Ectodermal cell (in vitro differentiated cells): Measurements from ENCODE around the gene DDTL.
"Not testable (repeated sequence)": the region's sequence is repeated elsewhere in the genome, so short reads cannot be mapped to it uniquely, and the experiment has no call there.

Experiments
- H3K27ac ChIP-seq: 2 replicates; pipeline ENCODE4 v1.7.0; 2013; ENCODE audit warnings: mild to moderate bottlenecking, low read depth, low read length; ENCODE audit not compliant: insufficient read depth, poor library complexity, severe bottlenecking
- H3K27me3 ChIP-seq: 2 replicates; pipeline ENCODE4 v1.7.0; 2013; ENCODE audit warnings: mild to moderate bottlenecking, low read length; ENCODE audit not compliant: insufficient read depth, control insufficient read depth, poor library complexity, severe bottlenecking
- H3K36me3 ChIP-seq: one replicate; pipeline ENCODE4 v1.7.0; 2013; ENCODE audit warnings: low read length; ENCODE audit not compliant: control insufficient read depth, insufficient read depth
- H3K4me1 ChIP-seq: one replicate; pipeline ENCODE4 v1.7.0; 2013; ENCODE audit warnings: low read length; ENCODE audit not compliant: control insufficient read depth, insufficient read depth
- H3K4me3 ChIP-seq: 2 replicates; pipeline ENCODE4 v1.7.0; 2013; ENCODE audit warnings: low read depth, low read length, control low read depth; ENCODE audit not compliant: insufficient read depth
- H3K9me3 ChIP-seq: 2 replicates; pipeline ENCODE4 v1.7.0; 2013; ENCODE audit warnings: mild to moderate bottlenecking, low read length, moderate library complexity; ENCODE audit not compliant: control insufficient read depth
- WGBS, 2 experiments: methylation state at CpG; one replicate each; pipeline ENCODE4 v1.1.7; 2013; ENCODE audit warnings: missing lambda C conversion rate in 2 of 2; 5-methylcytosine and 5-hydroxymethylcytosine counted together

DDTL gene

DNA sequence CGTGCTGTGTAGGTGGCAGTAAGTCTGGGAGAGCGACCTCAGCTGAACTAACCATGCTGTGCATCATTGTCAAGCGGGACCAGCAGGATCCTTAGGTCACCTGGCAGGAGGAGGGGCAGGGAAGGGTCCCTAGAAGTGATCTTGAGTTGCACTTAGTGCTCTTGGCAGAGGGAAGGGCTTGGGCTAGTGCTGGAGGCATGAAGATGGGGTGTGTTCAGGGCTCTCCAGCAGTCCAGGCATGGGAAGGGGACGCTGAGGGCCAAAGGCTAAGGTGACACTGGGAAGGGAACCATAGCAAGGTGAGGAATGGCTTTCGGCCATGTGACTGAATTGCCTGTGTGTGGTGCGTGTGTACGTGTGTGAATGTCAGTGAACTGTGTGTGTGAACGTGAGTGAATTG, 19.4 kb downstream of the DDTL start:
- H3K36me3 ChIP-seq, H3K4me1 ChIP-seq, H3K27ac ChIP-seq, H3K4me3 ChIP-seq, H3K27me3 ChIP-seq, H3K9me3 ChIP-seq: not testable (repeated sequence)
- WGBS, 2 experiments = 83 to 90% methylated on average over 8 of the region's 8 CpGs

DNA sequence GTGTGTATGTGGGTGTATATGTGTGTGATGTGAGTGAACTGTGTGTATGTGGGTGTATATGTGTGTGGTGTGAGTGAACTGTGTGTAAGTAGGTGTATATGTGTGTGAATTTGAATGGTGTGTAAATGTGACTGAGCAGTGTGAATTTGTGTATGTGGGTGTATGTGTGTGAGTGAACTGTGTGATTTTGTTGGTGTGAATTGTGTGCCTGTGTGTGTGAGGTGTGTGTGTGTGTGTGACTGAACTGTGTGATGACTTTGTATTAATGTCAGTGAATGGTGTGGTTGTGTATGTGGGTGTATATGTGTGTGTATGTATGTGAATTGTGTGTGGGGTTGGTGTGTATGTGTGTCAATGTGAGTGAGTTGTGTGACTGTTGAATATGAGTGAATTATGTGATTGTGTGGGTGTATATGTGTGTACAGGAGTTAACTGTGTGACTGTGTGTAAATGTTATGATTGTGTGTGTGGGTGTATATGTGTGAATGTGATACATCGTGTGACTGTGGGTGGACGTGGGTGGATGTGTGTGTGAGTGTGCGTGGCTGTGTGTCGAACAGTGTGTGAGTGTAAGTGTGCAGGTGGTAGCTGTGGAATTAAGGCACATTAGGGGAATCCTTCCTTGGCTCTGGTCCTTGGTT, 20.0 kb downstream of the DDTL start:
- H3K4me1 ChIP-seq, H3K9me3 ChIP-seq, H3K27me3 ChIP-seq, H3K4me3 ChIP-seq, H3K27ac ChIP-seq, H3K36me3 ChIP-seq: not testable (repeated sequence)
- 73 to 75% methylated on average over 4 of the region's 4 CpGs for WGBS, 2 experiments

- H3K4me3 ChIP-seq, H3K27ac ChIP-seq, H3K36me3 ChIP-seq, H3K9me3 ChIP-seq, H3K27me3 ChIP-seq, H3K4me1 ChIP-seq: not testable (repeated sequence)
- WGBS, 2 experiments = 67 to 72% methylated on average over 1 to 2 of the region's 3 CpGs
Measured at GRCh38 chr22:23989583-23990244, 23.0 kb downstream of the DDTL start.

DNA sequence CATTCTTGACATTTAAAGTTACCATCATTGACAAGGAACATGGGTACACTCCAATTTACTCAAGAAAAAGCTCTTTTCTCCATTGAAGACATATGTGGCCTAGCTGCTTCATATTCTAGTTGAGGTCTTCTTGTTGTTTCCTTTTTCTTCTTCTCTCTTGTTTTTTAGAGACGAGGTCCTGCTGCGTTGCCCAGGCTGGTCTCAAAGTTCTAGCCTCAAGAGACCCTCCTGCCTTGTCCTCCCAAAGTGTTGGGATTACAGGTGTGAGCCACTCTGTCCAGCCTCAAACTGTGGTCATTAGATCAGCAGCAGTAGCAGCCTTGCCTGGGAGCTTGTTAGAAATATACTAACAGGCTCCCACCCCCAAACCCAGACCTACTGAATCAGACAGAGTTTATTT, 26.4 kb downstream of the DDTL start:
- H3K27me3 ChIP-seq, H3K4me3 ChIP-seq, H3K36me3 ChIP-seq, H3K9me3 ChIP-seq, H3K4me1 ChIP-seq, H3K27ac ChIP-seq: not testable (repeated sequence)
- WGBS, 2 experiments = 80% methylated on average over 1 of the region's 2 CpGs; no CpG with 5 or more reads in 1 of the 2 experiments

GRCh38 chr22:23993581-23994177, 27.0 kb downstream of the DDTL start:
- H3K4me1 ChIP-seq, H3K27me3 ChIP-seq, H3K4me3 ChIP-seq, H3K9me3 ChIP-seq, H3K27ac ChIP-seq, H3K36me3 ChIP-seq: not testable (repeated sequence)
- 79 to 83% methylated on average over 4 of the region's 4 CpGs for WGBS, 2 experiments

DNA sequence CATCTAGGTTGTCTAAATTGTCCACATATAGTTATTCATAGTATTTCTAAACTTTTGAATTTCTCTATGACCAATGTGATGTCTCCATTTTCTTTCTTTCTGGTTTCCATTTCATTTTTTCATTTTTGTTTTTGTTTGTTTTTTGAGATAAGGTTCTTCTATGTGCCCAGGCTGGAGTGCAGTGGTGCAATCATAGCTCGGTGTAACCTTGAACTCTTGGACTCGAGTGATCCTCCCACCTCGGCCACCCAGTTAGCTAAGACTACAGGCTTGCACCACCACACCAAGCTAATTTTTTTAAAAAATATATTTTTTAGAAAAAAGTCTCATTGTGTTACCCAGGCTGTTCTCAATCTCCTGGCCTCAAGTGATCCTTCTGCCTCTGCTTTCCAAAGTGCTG, 30.4 kb downstream of the DDTL start:
- no peaks in the 10 kb centered on the region for H3K36me3 ChIP-seq
- H3K27me3 ChIP-seq = no peaks in the 10 kb centered on the region
- H3K27ac ChIP-seq = no peak overlapping the region
- H3K4me1 ChIP-seq = peaks cover 7% of the 10 kb centered on the region
- H3K4me3 ChIP-seq = no peak overlapping the region
- H3K9me3 ChIP-seq = no peaks in the 10 kb centered on the region
- WGBS, 2 experiments = 91 to 97% methylated on average over 3 of the region's 3 CpGs

DNA sequence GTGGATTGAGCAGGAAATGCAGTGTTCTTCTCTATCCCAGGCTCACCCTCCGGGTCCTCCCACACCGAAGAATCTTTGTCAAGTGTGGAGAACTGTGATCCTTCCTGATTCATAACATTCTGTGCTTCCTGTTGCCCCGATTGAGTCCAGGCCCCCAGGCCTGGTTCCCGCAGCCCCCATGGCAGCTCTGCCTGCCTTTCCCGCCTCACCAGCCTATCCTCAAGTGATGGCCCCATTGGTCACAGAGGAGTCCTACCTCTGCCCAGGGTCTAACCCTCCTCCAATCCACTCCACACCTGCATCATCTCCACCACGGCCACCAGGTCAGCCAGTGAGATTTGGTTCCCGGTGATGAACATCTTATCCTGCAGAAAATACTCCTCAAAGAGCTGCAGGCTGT, 33.1 kb downstream of the DDTL start:
- not testable (repeated sequence) for H3K36me3 ChIP-seq, H3K4me3 ChIP-seq, H3K27me3 ChIP-seq, H3K4me1 ChIP-seq, H3K27ac ChIP-seq, H3K9me3 ChIP-seq
- WGBS, 2 experiments = 86 to 94% methylated on average over 7 of the region's 7 CpGs

- Histone ChIP-seq H3K27ac (no peak overlapping the region), H3K27me3 (no peaks in the 10 kb centered on the region), H3K4me3 (no peak overlapping the region), H3K36me3 (no peaks in the 10 kb centered on the region), H3K4me1 (peaks cover 8% of the 10 kb centered on the region), H3K9me3 (no peaks in the 10 kb centered on the region)
- WGBS, 2 experiments = 46 to 50% methylated on average over 9 of the region's 9 CpGs
Measured at GRCh38 chr22:24001314-24001713, 34.6 kb downstream of the DDTL start.

- Histone ChIP-seq H3K4me3 (no peak overlapping the region), H3K4me1 (peaks cover 8% of the 10 kb centered on the region), H3K36me3 (no peaks in the 10 kb centered on the region), H3K9me3 (no peaks in the 10 kb centered on the region), H3K27ac (no peak overlapping the region), H3K27me3 (no peaks in the 10 kb centered on the region)
- WGBS, 2 experiments = 85 to 91% methylated on average over 9 to 10 of the region's 10 CpGs
Measured at GRCh38 chr22:24002272-24002671, 35.6 kb downstream of the DDTL start.

DNA sequence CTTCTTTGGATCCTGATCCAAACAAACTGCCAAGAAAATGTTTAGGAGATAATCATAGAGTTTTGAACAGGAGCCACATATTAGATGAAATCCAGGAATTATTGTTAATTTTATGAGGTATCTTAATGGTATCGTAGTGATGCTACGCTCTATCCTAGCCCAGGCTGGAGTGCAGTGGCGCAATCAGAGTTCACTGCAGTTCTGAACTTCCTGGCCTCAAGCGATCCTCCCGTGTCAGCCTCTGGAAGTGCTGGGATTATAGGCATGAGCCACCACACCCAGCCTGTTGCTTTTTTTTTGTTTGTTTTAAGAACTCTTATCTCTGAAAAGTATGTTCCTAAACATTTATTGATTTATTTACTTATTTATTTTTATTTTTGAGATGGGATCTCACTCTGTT, 36.2 kb downstream of the DDTL start:
- Histone ChIP-seq H3K27me3 (no peaks in the 10 kb centered on the region), H3K36me3 (no peaks in the 10 kb centered on the region), H3K27ac (no peak overlapping the region), H3K4me1 (peaks cover 8% of the 10 kb centered on the region), H3K9me3 (no peaks in the 10 kb centered on the region), H3K4me3 (no peak overlapping the region)
- WGBS, 2 experiments = 92 to 94% methylated on average over 5 of the region's 5 CpGs
